D721Med (cell line): ENCODE measurements around the gene CHPF.

Source experiments
- DNase-seq: peaks from one replicate; pipeline ENCODE4 v3.0.0; 2011; ENCODE audit warnings: low spot score; ENCODE audit not compliant: insufficient read length
- FAIRE-seq: peaks from 2 replicates; lab custom pipeline; 2011; peaks lifted over from hg19 to GRCh38; lab: Jason Lieb, UNC
- CTCF ChIP-seq: IDR thresholded peaks from 2 replicates; pipeline ENCODE4 v1.5.1; 2012; ENCODE audit warnings: mild to moderate bottlenecking, control low read depth; ENCODE audit not compliant: insufficient read depth; ENCODE audit errors: missing control alignments

The CHPF gene

GRCh38 chr2:219522111-219523030, 21.2 kb downstream of the CHPF start:
- TF ChIP-seq CTCF: no peak
- DNase-seq (peak; percentile 78), FAIRE-seq (peak; percentile 44)

GRCh38 chr2:219521066-219521880, 22.3 kb downstream of the CHPF start:
- FAIRE-seq: no peak
- peak; percentile 96 for DNase-seq
- TF ChIP-seq CTCF: peak; percentile 91

GRCh38 chr2:219520079-219520478, 23.5 kb downstream of the CHPF start:
- no peak for FAIRE-seq
- DNase-seq: no peak
- TF ChIP-seq CTCF: no peak

GRCh38 chr2:219519526-219519916, 24.1 kb downstream of the CHPF start:
- no peak for FAIRE-seq
- DNase-seq: no peak
- TF ChIP-seq CTCF: no peak

GRCh38 chr2:219517954-219518778, 25.4 kb downstream of the CHPF start:
- FAIRE-seq: no peak
- DNase-seq: no peak
- no peak for TF ChIP-seq CTCF

- FAIRE-seq (no peak), DNase-seq (no peak)
- TF ChIP-seq CTCF: no peak
These were observed 26.7 kb downstream of the CHPF start for GRCh38 chr2:219516888-219517287.
